ENCODE measurements around the gene TOM1L2. TPM values are rescaled to one million over a fixed set of nuclear protein-coding genes. Genes with fewer than 3 reads are reported as not detected.

The TOM1L2 gene
- total and polyA plus RNA-seq, 2 experiments from 2014 or later, result 25.5 to 31.0 TPM

- H2AFZ ChIP-seq, result no peak overlapping the region
- TF ChIP-seq EZH2 (IDR thresholded peaks at IDR 0.05; ENCODE audit: insufficient read depth, poor library complexity, severe bottlenecking) (no peak), EZH2phosphoT487 (IDR thresholded peaks at IDR 0.05; ENCODE audit: insufficient read depth, low read depth) (no peak)
- H4K20me1 ChIP-seq (ENCODE audit: insufficient read depth), result no peaks in the 10 kb centered on the region
- H3K4me1 ChIP-seq (ENCODE audit: insufficient read depth), result no peaks in the 10 kb centered on the region; the same call in 1 of the 2 replicates
- in situ Hi-C loops (cut with MboI), result no loop called here
- H3K27ac ChIP-seq, result no peak overlapping the region
- no peak overlapping the region for H3K4me2 ChIP-seq (ENCODE audit: unreplicated experiment)
- H3K9me3 ChIP-seq (ENCODE audit: low read depth), result no peaks in the 10 kb centered on the region
- H3K27me3 ChIP-seq (replicated peaks; ENCODE audit: insufficient read depth), result no peaks in the 10 kb centered on the region
- no peaks in the 10 kb centered on the region for H3K79me2 ChIP-seq (ENCODE audit: insufficient read depth)
- no peaks in the 10 kb centered on the region for H3K36me3 ChIP-seq (ENCODE audit: low read depth)
- 94 to 95% methylated on average over 15 of the region's 15 CpGs for WGBS, 2 experiments (ENCODE audit: low coverage in 1 of 2, low lambda C conversion rate in 2 of 2, missing lambda C conversion rate in 2 of 2)
- no peaks in the 10 kb centered on the region for H3F3A ChIP-seq (ENCODE audit: insufficient read depth)
- no peak for DNase-seq
- H3K4me3 ChIP-seq, result no peak overlapping the region
- H3K9ac ChIP-seq, result no peak overlapping the region
- H3K9me2 ChIP-seq (ENCODE audit: insufficient read depth), result no peaks in the 10 kb centered on the region
Measured at GRCh38 chr17:18018411-18018921, 46.3 kb upstream of the TOM1L2 start.

DNA sequence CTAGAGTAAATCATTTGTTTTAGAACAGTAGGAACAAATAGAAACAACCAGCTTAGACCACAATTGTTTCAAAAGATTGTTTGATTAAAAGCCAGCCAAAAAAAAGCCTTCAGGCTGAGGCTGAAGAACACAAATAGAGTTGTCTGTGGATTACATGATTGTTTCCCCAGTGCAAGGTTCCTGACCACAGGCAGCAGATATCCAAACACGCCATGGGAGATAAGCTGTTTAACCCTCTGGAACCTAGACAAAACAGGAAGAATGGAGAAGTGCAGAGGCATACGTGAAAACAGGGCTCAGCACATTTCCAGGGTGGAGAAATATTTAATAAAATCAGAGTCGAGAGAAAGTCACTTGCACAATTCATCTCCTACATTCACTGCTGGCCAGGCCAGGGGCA lies 45.8 kb upstream of the TOM1L2 start:
- in situ Hi-C loops (cut with MboI), result no loop called here
- DNase-seq, result no peak
- H3K4me2 ChIP-seq (ENCODE audit: unreplicated experiment), result no peak overlapping the region

DNA sequence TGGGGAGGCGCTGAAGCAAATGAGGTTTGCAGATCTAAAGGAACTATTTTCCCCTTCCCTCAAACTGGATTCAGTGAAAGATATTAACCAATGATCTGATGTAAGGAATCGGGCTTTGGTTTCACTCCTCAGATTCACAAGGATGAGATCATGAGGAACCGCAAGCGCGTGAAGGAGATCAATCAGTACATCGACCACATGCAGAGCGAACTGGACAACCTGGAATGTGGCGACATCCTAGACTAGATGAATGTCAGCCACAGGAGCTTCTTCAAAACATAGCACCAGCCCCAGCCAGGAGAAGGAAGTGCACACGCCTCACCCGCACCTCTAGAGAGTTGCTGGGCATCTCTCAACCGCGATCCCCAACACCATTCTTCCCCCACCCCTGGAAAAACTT lies 44.2 kb upstream of the TOM1L2 start:
- WGBS, 2 experiments (ENCODE audit: low coverage in 1 of 2, low lambda C conversion rate in 2 of 2, missing lambda C conversion rate in 2 of 2), result 94 to 97% methylated on average over 12 of the region's 12 CpGs
- DNase-seq, result no peak

More for the DNA sequence above, 45.8 kb upstream of the TOM1L2 start:
- TF ChIP-seq EZH2phosphoT487 (IDR thresholded peaks at IDR 0.05; ENCODE audit: insufficient read depth, low read depth), result no peak
- Histone ChIP-seq H3K4me1 (ENCODE audit: insufficient read depth) (no peaks in the 10 kb centered on the region; the same call in 1 of the 2 replicates), H2AFZ (no peak overlapping the region), H3K27ac (no peak overlapping the region), H3K27me3 (replicated peaks; ENCODE audit: insufficient read depth) (no peaks in the 10 kb centered on the region), H3K9me2 (ENCODE audit: insufficient read depth) (no peaks in the 10 kb centered on the region), H3K4me3 (no peak overlapping the region), H4K20me1 (ENCODE audit: insufficient read depth) (no peaks in the 10 kb centered on the region), H3F3A (ENCODE audit: insufficient read depth) (no peaks in the 10 kb centered on the region), H3K9ac (no peak overlapping the region), H3K9me3 (ENCODE audit: low read depth) (no peaks in the 10 kb centered on the region), H3K36me3 (ENCODE audit: low read depth) (no peaks in the 10 kb centered on the region), H3K79me2 (ENCODE audit: insufficient read depth) (no peaks in the 10 kb centered on the region)
- WGBS, 2 experiments (ENCODE audit: low coverage in 1 of 2, low lambda C conversion rate in 2 of 2, missing lambda C conversion rate in 2 of 2), result 71 to 72% methylated on average over 3 of the region's 3 CpGs

DNA sequence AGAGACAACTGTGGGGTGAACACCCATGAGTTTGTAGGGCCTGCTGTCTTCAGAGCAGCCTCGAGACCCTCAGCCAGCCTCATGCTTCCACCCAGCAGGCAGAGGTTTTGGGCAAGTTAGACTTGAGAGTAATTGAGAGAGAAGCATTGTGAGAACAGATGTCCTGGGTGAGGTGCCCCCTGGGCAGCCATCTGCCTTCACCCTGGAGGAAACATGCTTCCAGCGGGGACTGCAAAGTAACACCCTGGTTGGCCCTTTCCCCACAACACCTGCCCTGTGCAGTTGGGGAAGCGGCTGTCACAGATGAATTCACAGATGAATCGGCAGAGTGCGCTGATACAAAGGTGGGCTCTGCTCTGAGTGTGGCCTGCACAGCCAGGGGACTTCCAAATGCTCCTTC lies 43.4 kb upstream of the TOM1L2 start:
- TF ChIP-seq EZH2 (IDR thresholded peaks at IDR 0.05; ENCODE audit: insufficient read depth, poor library complexity, severe bottlenecking) (no peak), EZH2phosphoT487 (IDR thresholded peaks at IDR 0.05; ENCODE audit: insufficient read depth, low read depth) (no peak)
- Histone ChIP-seq H3K4me1 (ENCODE audit: insufficient read depth) (no peaks in the 10 kb centered on the region; the same call in 1 of the 2 replicates), H3K4me3 (no peak overlapping the region), H3K36me3 (ENCODE audit: low read depth) (no peaks in the 10 kb centered on the region), H3K9me3 (ENCODE audit: low read depth) (no peaks in the 10 kb centered on the region), H3K79me2 (ENCODE audit: insufficient read depth) (no peaks in the 10 kb centered on the region), H3K9ac (no peak overlapping the region), H4K20me1 (ENCODE audit: insufficient read depth) (no peaks in the 10 kb centered on the region), H3F3A (ENCODE audit: insufficient read depth) (no peaks in the 10 kb centered on the region), H3K4me2 (ENCODE audit: unreplicated experiment) (no peak overlapping the region), H3K27ac (no peak overlapping the region), H2AFZ (no peak overlapping the region), H3K27me3 (replicated peaks; ENCODE audit: insufficient read depth) (no peaks in the 10 kb centered on the region), H3K9me2 (ENCODE audit: insufficient read depth) (no peaks in the 10 kb centered on the region)
- in situ Hi-C loops (cut with MboI), result no loop called here
- WGBS, 2 experiments (ENCODE audit: low coverage in 1 of 2, low lambda C conversion rate in 2 of 2, missing lambda C conversion rate in 2 of 2), result 93 to 99% methylated on average over 5 of the region's 5 CpGs
- DNase-seq, result no peak

More for the DNA sequence above, 44.2 kb upstream of the TOM1L2 start:
- no peak overlapping the region for H2AFZ ChIP-seq
- H3K4me1 ChIP-seq (ENCODE audit: insufficient read depth), result no peaks in the 10 kb centered on the region; the same call in 1 of the 2 replicates
- no peaks in the 10 kb centered on the region for H3K9me2 ChIP-seq (ENCODE audit: insufficient read depth)
- H3K4me3 ChIP-seq, result no peak overlapping the region
- no peak overlapping the region for H3K27ac ChIP-seq
- H4K20me1 ChIP-seq (ENCODE audit: insufficient read depth), result no peaks in the 10 kb centered on the region
- no peak overlapping the region for H3K4me2 ChIP-seq (ENCODE audit: unreplicated experiment)
- H3K9me3 ChIP-seq (ENCODE audit: low read depth), result no peaks in the 10 kb centered on the region
- TF ChIP-seq EZH2phosphoT487 (IDR thresholded peaks at IDR 0.05; ENCODE audit: insufficient read depth, low read depth) (no peak), EZH2 (IDR thresholded peaks at IDR 0.05; ENCODE audit: insufficient read depth, poor library complexity, severe bottlenecking) (no peak)
- H3F3A ChIP-seq (ENCODE audit: insufficient read depth), result no peaks in the 10 kb centered on the region
- H3K27me3 ChIP-seq (replicated peaks; ENCODE audit: insufficient read depth), result no peaks in the 10 kb centered on the region
- no peak overlapping the region for H3K9ac ChIP-seq
- in situ Hi-C loops (cut with MboI), result no loop called here
- H3K79me2 ChIP-seq (ENCODE audit: insufficient read depth), result no peaks in the 10 kb centered on the region
- no peaks in the 10 kb centered on the region for H3K36me3 ChIP-seq (ENCODE audit: low read depth)

DNA sequence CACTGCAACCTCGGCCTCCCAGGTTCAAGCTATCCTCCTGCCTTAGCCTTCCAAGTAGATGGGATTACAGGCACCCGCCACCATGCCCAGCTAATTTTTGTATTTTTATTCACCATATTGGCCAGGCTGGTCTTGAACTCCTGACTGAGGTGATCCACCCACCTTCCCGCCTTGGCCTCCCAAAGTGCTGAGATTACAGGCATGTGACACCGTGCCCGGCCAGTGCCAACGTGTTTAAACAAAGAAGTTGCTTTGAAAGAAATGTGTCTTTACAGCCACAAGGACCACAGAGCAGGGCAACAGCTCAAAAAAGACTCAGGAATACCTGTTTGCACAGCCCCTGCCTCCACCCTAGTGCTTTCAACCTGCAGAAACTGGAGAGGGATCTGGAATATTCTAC lies 41.8 kb upstream of the TOM1L2 start:
- Histone ChIP-seq H3K9ac (no peak overlapping the region), H3F3A (ENCODE audit: insufficient read depth) (peaks cover 9% of the 10 kb centered on the region), H3K27ac (no peak overlapping the region), H2AFZ (no peak overlapping the region), H3K4me2 (ENCODE audit: unreplicated experiment) (no peak overlapping the region), H3K9me2 (ENCODE audit: insufficient read depth) (no peaks in the 10 kb centered on the region), H3K36me3 (ENCODE audit: low read depth) (no peaks in the 10 kb centered on the region), H3K27me3 (replicated peaks; ENCODE audit: insufficient read depth) (no peaks in the 10 kb centered on the region), H3K79me2 (ENCODE audit: insufficient read depth) (no peaks in the 10 kb centered on the region), H3K4me3 (no peak overlapping the region), H3K4me1 (ENCODE audit: insufficient read depth) (peaks cover 7% of the 10 kb centered on the region), H4K20me1 (ENCODE audit: insufficient read depth) (no peaks in the 10 kb centered on the region), H3K9me3 (ENCODE audit: low read depth) (no peaks in the 10 kb centered on the region)
- WGBS, 2 experiments (ENCODE audit: low coverage in 1 of 2, low lambda C conversion rate in 2 of 2, missing lambda C conversion rate in 2 of 2), result 96 to 98% methylated on average over 6 of the region's 6 CpGs
- in situ Hi-C loops (cut with MboI), result no loop called here
- TF ChIP-seq EZH2 (IDR thresholded peaks at IDR 0.05; ENCODE audit: insufficient read depth, poor library complexity, severe bottlenecking), result no peak
- TF ChIP-seq EZH2phosphoT487 (IDR thresholded peaks at IDR 0.05; ENCODE audit: insufficient read depth, low read depth), result no peak
- no peak for DNase-seq
